ENCODE measurements around the gene TGFBR3.

Gene TGFBR3

DNA sequence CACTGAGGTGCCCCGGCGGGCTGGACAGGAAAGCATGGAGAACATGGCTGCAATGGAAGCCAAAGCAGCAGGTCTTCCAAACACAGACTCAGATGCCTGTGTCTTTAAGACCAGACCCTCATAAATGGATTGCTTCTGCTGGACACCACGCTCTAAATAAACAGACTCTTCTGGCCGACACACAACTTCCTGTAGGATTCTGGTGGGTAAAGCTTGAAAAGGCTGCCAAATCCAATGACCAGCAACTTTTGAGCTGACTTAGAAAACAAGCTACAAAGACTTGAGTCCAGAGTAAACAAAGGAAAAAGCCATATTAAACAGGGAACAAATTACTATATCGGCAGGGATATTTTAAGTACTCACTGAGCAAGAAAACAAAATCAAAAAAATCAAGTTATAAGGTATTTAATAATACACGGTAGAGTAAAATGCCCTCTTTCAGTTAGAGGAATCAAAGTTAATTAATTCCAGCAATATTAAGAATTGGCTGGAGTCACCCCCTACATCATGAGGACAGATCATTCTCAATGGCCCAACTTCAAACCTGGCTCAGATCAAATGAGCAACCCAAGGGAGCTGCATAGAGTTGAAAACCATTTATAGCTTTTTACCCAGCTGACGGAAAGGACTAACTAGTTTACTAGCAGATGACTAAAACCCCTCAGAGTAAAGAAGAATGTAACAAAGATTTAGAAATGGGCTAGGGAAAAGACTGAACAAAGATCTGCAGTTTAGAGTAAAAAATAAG, 102.4 kb downstream of the TGFBR3 start:
- Mint-ChIP-seq H3K27me3 (no peaks in the 10 kb centered on the region), H3K9me3 (no peaks in the 10 kb centered on the region), H3K4me3 (no peak overlapping the region), H3K27ac (ENCODE audit: low read depth) (no peak overlapping the region), H3K36me3 (ENCODE audit: insufficient read depth) (peaks cover 44% of the 10 kb centered on the region), H3K4me1 (peaks cover 65% of the 10 kb centered on the region)
- ATAC-seq (replicated peaks; ENCODE audit: extremely low read depth, poor library complexity, severe bottlenecking) (no peak), DNase-seq (ENCODE audit: low spot score in 2 of 2) (no peak)

DNA sequence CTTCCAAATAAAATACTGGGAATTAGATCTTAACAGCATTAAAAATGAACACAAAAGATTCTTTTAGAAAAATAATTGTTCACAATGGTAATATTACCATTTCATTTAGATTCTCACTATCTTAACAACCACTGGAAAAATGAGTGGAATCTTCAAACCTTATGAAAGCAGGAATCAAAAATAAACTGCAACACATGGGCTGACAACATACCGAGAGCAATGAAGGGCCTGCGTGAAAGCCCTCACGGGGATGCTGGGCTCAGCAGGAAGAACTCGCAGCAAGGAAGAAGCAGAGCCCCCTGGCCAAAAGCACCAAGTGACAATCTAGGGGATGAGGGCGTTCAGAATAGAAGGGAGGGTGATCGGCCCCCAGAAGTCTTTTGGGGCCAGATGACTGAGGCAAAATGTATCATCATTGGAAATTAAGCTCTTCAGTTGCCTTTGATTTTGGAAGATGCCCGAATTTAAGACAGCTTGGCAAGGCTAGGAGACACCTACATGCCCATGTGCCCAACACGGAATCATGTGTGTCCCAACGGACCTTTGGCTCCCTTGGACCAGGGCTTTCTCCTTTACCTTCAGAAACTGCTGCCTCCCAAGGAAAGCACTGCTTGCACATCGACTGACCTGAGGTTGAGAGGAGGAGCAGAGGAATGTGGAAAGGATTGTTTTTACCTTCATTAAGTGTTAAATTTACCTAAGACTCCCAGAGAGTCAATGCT, 103.9 kb downstream of the TGFBR3 start:
- Mint-ChIP-seq H3K4me3 (no peak overlapping the region), H3K9me3 (no peaks in the 10 kb centered on the region), H3K36me3 (ENCODE audit: insufficient read depth) (peaks cover 38% of the 10 kb centered on the region), H3K27ac (ENCODE audit: low read depth) (peak overlapping the region; percentile 73), H3K27me3 (no peaks in the 10 kb centered on the region), H3K4me1 (peaks cover 57% of the 10 kb centered on the region)
- DNase-seq (ENCODE audit: low spot score in 2 of 2) (no peak), ATAC-seq (replicated peaks; ENCODE audit: extremely low read depth, poor library complexity, severe bottlenecking) (no peak)

DNA sequence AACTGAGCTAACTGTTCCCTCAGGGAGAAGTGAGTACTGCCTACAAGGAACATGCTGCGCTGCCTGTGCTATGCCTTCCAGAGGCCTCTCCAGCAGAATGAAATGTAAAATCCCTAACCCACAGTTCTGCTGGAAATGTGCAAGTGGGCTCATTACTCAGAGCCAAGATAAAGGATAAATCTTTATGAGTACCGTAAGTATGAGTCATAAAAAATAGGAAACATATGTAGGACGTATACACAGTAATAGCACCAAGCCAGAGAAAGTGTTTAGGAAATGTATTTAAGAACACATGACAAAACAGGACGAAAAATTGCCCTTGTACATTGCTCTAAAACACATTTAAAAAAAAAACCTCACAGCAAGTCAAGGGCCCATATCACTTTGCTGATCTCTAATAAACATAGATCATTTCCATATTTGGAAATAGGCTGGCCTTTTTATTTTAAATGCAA, 104.6 kb downstream of the TGFBR3 start:
- Mint-ChIP-seq H3K4me3 (no peak overlapping the region), H3K36me3 (ENCODE audit: insufficient read depth) (peaks cover 31% of the 10 kb centered on the region), H3K27ac (ENCODE audit: low read depth) (peak overlapping the region; percentile 73), H3K9me3 (no peaks in the 10 kb centered on the region), H3K27me3 (no peaks in the 10 kb centered on the region), H3K4me1 (peaks cover 56% of the 10 kb centered on the region)
- DNase-seq (ENCODE audit: low spot score in 2 of 2) = no peak
- ATAC-seq (replicated peaks; ENCODE audit: extremely low read depth, poor library complexity, severe bottlenecking) = no peak

DNA sequence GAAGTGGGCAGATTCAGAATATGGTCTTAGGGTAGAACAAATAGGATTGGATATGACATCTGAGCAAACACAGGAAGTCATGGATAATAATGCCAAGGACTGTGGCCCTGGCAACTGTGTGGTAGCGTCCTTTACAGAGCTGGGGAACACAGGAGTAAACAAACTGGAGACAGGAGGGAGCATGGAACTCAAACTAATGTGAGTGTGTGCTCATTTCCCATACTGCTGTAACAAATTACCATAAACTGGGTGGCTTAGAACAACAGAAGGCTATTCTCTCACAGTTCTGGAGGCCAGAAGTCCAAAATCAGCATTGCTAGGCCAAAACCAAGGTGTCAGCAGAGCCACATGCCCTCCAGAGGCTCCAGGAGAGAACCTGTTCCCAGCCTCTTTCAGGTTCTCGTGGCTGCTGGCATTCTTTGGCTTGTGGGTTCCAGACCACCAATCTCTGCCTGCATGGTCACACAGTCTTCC, 106.4 kb downstream of the TGFBR3 start:
- H3K9me3 Mint-ChIP-seq = no peaks in the 10 kb centered on the region
- ATAC-seq (replicated peaks; ENCODE audit: extremely low read depth, poor library complexity, severe bottlenecking) (no peak), DNase-seq (ENCODE audit: low spot score in 2 of 2) (no peak)

DNA sequence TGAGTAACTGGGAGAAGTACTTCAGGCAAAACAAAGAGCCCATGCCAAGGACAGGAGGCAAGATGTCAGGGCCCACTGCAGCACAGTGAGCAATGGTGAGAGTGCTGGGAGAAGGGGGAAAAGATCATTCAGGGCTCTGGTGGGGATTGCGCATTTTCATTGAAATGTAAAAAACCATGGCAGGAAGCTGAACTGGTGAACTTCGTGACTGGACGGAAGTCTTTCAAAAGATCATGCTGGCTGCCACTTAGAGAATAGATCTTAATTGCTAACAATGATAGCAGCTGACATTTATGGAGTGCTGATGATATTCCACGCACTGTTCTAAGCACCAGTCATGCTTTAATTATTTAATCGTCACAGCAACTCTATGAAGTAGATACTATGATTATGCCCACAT, 107.0 kb downstream of the TGFBR3 start:
- Mint-ChIP-seq H3K9me3 (no peaks in the 10 kb centered on the region), H3K4me1 (peaks cover 51% of the 10 kb centered on the region), H3K27me3 (no peaks in the 10 kb centered on the region), H3K36me3 (ENCODE audit: insufficient read depth) (peaks cover 24% of the 10 kb centered on the region), H3K27ac (ENCODE audit: low read depth) (peak overlapping the region; percentile 66), H3K4me3 (no peak overlapping the region)
- ATAC-seq (replicated peaks; ENCODE audit: extremely low read depth, poor library complexity, severe bottlenecking) (no peak), DNase-seq (ENCODE audit: low spot score in 2 of 2) (no peak)

More for the DNA sequence above, 106.4 kb downstream of the TGFBR3 start:
- H3K4me3 Mint-ChIP-seq = no peak overlapping the region
- H3K36me3 Mint-ChIP-seq (ENCODE audit: insufficient read depth) = peaks cover 24% of the 10 kb centered on the region
- H3K27me3 Mint-ChIP-seq = no peaks in the 10 kb centered on the region
- no peak overlapping the region for H3K27ac Mint-ChIP-seq (ENCODE audit: low read depth)
- H3K4me1 Mint-ChIP-seq = peaks cover 56% of the 10 kb centered on the region

DNA sequence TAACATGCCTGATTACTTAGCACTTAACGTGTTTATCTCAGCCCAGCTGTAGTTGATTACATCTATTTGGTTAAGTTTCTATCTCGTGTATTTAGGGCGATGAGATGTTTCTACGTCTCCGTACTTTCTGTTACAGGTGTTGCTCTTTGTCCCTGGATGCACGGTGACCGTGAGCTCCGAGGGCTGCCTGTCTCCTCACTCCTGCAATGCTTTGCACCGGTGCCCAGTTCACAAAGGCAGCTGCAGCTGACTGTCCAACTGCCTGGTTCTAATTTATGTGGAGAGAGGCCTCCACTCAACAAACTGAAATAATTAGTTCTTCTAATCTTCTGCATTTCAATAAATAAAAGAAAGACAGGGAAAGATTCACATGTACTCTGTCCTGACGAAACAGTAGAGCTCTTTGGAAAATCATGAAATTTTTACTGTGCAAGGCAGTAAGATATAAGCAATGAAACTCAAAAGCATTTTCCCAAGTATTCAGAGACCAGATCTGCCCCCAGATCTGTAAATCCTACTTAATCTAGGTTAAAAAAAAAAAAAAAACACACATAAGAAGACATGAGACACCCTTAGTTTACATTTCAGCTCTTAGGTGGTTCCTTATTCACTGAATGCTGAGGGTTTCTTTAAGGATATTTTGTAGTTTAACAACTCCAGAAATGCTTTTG, 108.2 kb downstream of the TGFBR3 start:
- no peak for DNase-seq (ENCODE audit: low spot score in 2 of 2)
- Mint-ChIP-seq H3K4me3 (no peak overlapping the region), H3K4me1 (peaks cover 45% of the 10 kb centered on the region), H3K36me3 (ENCODE audit: insufficient read depth) (peaks cover 19% of the 10 kb centered on the region), H3K27ac (ENCODE audit: low read depth) (no peak overlapping the region), H3K27me3 (no peaks in the 10 kb centered on the region), H3K9me3 (no peaks in the 10 kb centered on the region)
- ATAC-seq (replicated peaks; ENCODE audit: extremely low read depth, poor library complexity, severe bottlenecking) = no peak

DNA sequence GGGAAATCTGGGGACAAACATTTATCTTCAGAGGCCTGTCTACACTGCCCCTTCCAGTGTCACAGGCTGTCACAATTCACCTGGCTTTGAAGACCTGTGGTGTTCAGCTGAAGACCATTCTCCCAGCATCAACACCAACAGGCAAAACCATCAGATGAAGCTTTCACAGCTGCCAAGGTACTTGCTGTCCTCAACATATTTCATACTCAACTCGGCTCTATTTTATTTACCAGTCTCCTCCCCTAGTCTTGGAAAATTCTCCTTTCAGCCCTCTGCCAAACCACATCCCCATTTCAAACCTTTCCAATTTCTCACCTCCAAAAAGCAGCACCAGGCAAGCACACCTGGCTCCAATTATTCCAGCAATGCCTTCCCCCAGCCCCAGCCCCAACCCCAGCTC, 108.8 kb downstream of the TGFBR3 start:
- H3K9me3 Mint-ChIP-seq = no peaks in the 10 kb centered on the region
- no peaks in the 10 kb centered on the region for H3K27me3 Mint-ChIP-seq
- peaks cover 49% of the 10 kb centered on the region for H3K4me1 Mint-ChIP-seq
- no peak for DNase-seq (ENCODE audit: low spot score in 2 of 2)
- peaks cover 14% of the 10 kb centered on the region for H3K36me3 Mint-ChIP-seq (ENCODE audit: insufficient read depth)
- no peak overlapping the region for H3K4me3 Mint-ChIP-seq
- no peak for ATAC-seq (replicated peaks; ENCODE audit: extremely low read depth, poor library complexity, severe bottlenecking)
- no peak overlapping the region for H3K27ac Mint-ChIP-seq (ENCODE audit: low read depth)

DNA sequence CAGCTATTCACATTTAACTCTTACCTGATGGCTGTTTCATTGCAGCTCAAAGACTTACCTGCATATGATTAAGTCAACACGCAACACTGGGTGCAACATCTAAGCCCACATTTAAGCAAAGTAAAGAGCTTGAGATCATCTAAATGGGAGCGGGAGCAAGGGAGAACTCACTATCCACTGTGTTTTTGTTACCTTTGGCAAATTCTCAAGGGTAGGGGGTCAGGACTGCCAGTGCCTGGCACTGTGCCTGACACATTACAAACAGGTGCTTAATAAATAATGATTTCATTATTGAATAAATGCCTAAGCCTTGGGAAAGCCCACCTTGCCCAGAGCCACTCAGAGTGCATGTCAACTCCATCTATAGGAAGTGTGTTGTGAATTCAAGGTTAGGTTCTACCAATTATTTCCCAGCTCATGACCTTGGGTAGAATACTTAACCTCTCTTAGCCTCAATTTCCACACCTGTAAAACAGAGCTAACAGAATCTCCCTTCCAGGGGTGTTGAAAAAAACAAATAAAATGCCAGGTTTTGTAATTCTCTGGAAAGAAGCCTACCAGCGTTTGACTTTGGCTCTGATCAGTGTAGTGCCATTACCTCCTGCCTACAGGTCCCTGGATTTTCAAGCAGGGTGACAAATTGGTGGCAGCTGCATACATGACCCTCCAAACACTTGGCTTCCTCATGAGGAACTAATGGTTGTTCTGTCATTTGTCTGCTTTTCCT, 109.7 kb downstream of the TGFBR3 start:
- no peak overlapping the region for H3K4me3 Mint-ChIP-seq
- ATAC-seq (replicated peaks; ENCODE audit: extremely low read depth, poor library complexity, severe bottlenecking) (no peak), DNase-seq (ENCODE audit: low spot score in 2 of 2) (no peak)
- no peaks in the 10 kb centered on the region for H3K9me3 Mint-ChIP-seq
- no peaks in the 10 kb centered on the region for H3K27me3 Mint-ChIP-seq
- peaks cover 45% of the 10 kb centered on the region for H3K4me1 Mint-ChIP-seq
- H3K27ac Mint-ChIP-seq (ENCODE audit: low read depth) = peak overlapping the region; percentile 58
- H3K36me3 Mint-ChIP-seq (ENCODE audit: insufficient read depth) = peaks cover 10% of the 10 kb centered on the region

DNA sequence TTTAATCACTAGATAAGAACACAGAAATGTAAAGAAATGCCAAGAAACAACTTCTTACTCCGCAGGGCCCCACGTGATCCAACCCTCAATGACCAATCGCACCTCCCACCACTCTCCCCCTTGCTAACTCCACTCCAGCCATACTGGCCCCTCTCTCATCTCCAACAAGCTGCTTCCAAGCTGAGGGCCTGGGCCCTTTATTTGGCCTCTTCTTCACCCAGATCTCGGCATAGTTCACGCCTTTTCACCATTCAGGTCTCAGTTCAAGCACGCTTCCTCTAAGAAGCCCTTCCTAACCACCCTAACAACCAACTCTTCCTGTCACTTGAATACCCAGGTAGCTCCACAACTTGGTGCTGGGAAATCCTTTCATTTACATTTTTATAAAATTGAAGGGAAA, 110.7 kb downstream of the TGFBR3 start:
- Mint-ChIP-seq H3K27ac (ENCODE audit: low read depth) (peak overlapping the region; percentile 58), H3K27me3 (no peaks in the 10 kb centered on the region), H3K9me3 (no peaks in the 10 kb centered on the region), H3K4me3 (no peak overlapping the region), H3K36me3 (ENCODE audit: insufficient read depth) (peaks cover 7% of the 10 kb centered on the region), H3K4me1 (peaks cover 41% of the 10 kb centered on the region)
- ATAC-seq (replicated peaks; ENCODE audit: extremely low read depth, poor library complexity, severe bottlenecking) = no peak
- DNase-seq (ENCODE audit: low spot score in 2 of 2) = no peak

DNA sequence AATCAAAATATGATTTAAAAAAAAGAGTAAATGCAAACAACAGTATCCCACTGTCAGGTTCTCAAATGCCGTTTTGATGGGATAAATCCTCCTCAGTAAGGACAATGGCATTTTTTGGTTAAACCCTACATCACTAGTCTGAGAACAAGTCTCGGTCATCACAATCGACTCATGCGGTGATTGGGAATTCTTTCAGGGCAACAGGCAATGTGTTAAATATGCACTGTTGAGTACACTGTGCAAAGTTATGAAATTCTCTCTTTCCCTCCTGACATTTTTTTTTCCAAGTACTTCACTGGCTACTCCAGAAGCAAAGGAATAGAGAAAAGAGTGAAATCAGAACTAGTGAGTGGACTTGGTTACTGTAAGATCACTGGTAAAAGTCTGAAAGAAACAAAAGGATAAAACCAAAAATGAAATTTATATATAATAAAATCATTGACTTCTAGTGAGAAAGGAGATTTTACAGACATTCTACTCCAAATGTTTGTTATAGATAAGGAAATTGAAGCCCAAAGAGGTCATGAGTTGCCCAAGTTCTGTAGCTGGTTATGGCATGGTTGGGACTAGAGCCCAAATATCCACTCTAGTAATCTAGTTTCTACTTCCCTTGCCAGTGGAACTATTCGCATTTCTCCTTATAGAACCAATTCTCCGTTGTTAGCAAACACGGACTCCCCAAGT, 111.3 kb downstream of the TGFBR3 start:
- Mint-ChIP-seq H3K36me3 (ENCODE audit: insufficient read depth) (peaks cover 7% of the 10 kb centered on the region), H3K9me3 (no peaks in the 10 kb centered on the region), H3K27me3 (no peaks in the 10 kb centered on the region), H3K4me3 (no peak overlapping the region), H3K27ac (ENCODE audit: low read depth) (peak overlapping the region; percentile 58), H3K4me1 (peaks cover 43% of the 10 kb centered on the region)
- ATAC-seq (replicated peaks; ENCODE audit: extremely low read depth, poor library complexity, severe bottlenecking) (no peak), DNase-seq (ENCODE audit: low spot score in 2 of 2) (no peak)

DNA sequence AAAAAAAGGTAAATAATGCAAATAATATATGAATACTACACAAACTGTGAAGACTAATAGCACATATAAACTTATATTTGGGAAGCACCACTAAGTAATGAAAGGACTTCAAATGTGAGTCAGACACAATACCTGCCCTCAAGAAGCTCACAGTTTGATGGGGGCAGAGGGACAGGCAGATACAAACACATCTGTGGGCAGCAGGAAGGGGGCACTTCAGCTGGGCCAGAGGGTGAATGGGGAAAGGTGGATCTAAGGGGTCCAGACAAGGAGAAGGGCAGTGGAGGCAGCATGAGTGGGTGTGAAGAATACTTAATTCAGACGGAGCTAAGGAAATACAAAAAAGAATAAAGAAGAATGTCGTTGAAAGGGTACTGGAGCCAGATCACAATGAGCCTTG, 114.2 kb downstream of the TGFBR3 start:
- Mint-ChIP-seq H3K4me3 (no peak overlapping the region), H3K4me1 (peaks cover 44% of the 10 kb centered on the region), H3K9me3 (no peaks in the 10 kb centered on the region), H3K36me3 (ENCODE audit: insufficient read depth) (peaks cover 7% of the 10 kb centered on the region), H3K27ac (ENCODE audit: low read depth) (no peak overlapping the region), H3K27me3 (no peaks in the 10 kb centered on the region)
- DNase-seq (ENCODE audit: low spot score in 2 of 2) = no peak
- ATAC-seq (replicated peaks; ENCODE audit: extremely low read depth, poor library complexity, severe bottlenecking) = no peak
